Heart right ventricle (tissue), 16 donors: ENCODE results near the gene SORD. TPM values are rescaled to one million over a fixed set of nuclear protein-coding genes. Genes with fewer than 3 reads are reported as not detected.
"Not testable (repeated sequence)": the region's sequence is repeated elsewhere in the genome, so short reads cannot be mapped to it uniquely, and the experiment has no call there.

ENCODE experiments used
- ATAC-seq, 8 donors: fragments of 200-7000 bp; cut with Tn5 transposase; one replicate each; pipeline ENCODE4 v1.9.1; 2020; ENCODE audit warnings: mild to moderate bottlenecking in 8 of 8, moderate library complexity in 8 of 8, moderate number of reproducible peaks in 1 of 8
- DNase-seq, 2 donors: peaks; one replicate each; pipeline ENCODE4 v3.0.0-alpha.2; 2020
- H3K27ac ChIP-seq, 10 donors: fragments of 200-600 bp; sonication (generic) in 2 of 10; one replicate each; pipeline versions ENCODE4 v1.5.0 to v1.8.0; 2020 to 2022; ENCODE audit warnings: mild to moderate bottlenecking in 3 of 10
- H3K27me3 ChIP-seq, 7 donors: fragments of 200-600 bp; one replicate each; pipeline ENCODE4 v1.8.0; 2021 to 2022; ENCODE audit warnings: mild to moderate bottlenecking in 2 of 7
- H3K36me3 ChIP-seq, 9 donors: fragments of 200-600 bp; sonication (generic) in 1 of 9; one replicate each; pipeline versions ENCODE4 v1.5.0 to v1.8.0; 2020 to 2022; ENCODE audit warnings: mild to moderate bottlenecking in 2 of 9
- H3K4me1 ChIP-seq, 9 donors: fragments of 200-600 bp; sonication (generic) in 1 of 9; one replicate each; pipeline versions ENCODE4 v1.5.0 to v1.8.0; 2020 to 2022; ENCODE audit warnings: mild to moderate bottlenecking in 4 of 9
- H3K4me3 ChIP-seq, 10 donors: fragments of 200-600 bp; sonication (generic) in 2 of 10; one replicate each; pipeline versions ENCODE4 v1.5.0 to v1.8.0; 2020 to 2022; ENCODE audit warnings: mild to moderate bottlenecking in 7 of 10, moderate library complexity in 2 of 10
- H3K9me3 ChIP-seq, 11 donors: fragments of 200-600 bp in 10 of 11; sonication (generic) in 2 of 11; one replicate each; pipeline versions ENCODE4 v1.5.0 to v1.8.0; 2013 to 2022; ENCODE audit warnings: mild to moderate bottlenecking in 2 of 11, control low read depth in 1 of 11, moderate library complexity in 1 of 11
- CTCF ChIP-seq, 9 donors: fragments of 200-600 bp; sonication (generic) in 2 of 9; IDR thresholded peaks; one replicate each; pipeline versions ENCODE4 v1.5.0 to v1.8.0; 2021 to 2022; ENCODE audit warnings: antibody characterized with exemption in 9 of 9, mild to moderate bottlenecking in 5 of 9, moderate library complexity in 1 of 9
- WGBS, 2 donors: extraction: QIAGEN DNeasy Blood & Tissue Kit; methylation state at CpG; one replicate each; pipeline ENCODE4 v1.1.7; 2013; ENCODE audit warnings: inconsistent platforms in 1 of 2; 5-methylcytosine and 5-hydroxymethylcytosine counted together
- intact Hi-C, 10 donors: fragments of 100-400 bp; cut with DNase I; formaldehyde crosslinking; loops; one replicate each; pipeline versions ENCODE4 v1.11.1 to v1.14.2; 2022
- long read RNA-seq, 3 donors: library from polyadenylated mRNA; unstranded; transcript quantifications; one replicate each; pipeline ENCODE4 v2.0.0, GENCODE V29; 2020 to 2021
- polyA plus RNA-seq, 2 donors: library from polyadenylated mRNA; stranded (reverse); fragments of 200-250 nt; gene quantifications; one replicate each; pipeline ENCODE4 v1.2.3, GENCODE V29; 2013
- total RNA-seq, 10 donors: library from RNA; stranded (reverse); fragmentation: NEBNext Ultra II Directional in 3 of 10; extraction: Animal tissue kit (Norgen Biotek cat#: 25700) in 3 of 10; gene quantifications; one replicate each; pipeline versions ENCODE4 v1.2.1 to v1.2.4, GENCODE V29; 2021 to 2023
- donor health status: Arrhythmogenic right ventricular cardiomyopathy.
- donor health status: ischemic (EF 13 %, LVEDD 7.1; RV severe dilation, severe dysfunction).
- donor health status: healthy with polysubstance abuse.
- donor health status: DM: no; HTN: yes; CAD: no.
- donor health status: DM: no; HTN: no; CAD: no.
- donor health status: ischemic (EF 25% LVEDD 6.9; RV normal size, moderate dysfunction).
- donor health status: ischemic (EF 25% LVEDD 5.7; RV mildly dilated, moderate dysfunction).
- donor health status: healthy.
- donor health status: DM: yes; HTN: yes; CAD: no.
- donor health status: Ischemic cardiomyopathy.
- donor health status: ischemic (EF 35%, LVEDD 5.7; RV mildly dilated, moderate dysfunction).
- donor health status: nonischemic (EF 11% LVEDD 7.7; RV severe dilation, severe dysfunction).
- donor health status: DM: yes; HTN: yes; CAD: no.
- donor health status: PGD.
- donor health status: ischemic (EF 29% LVEDD 5.4; RV normal size, mild dysfunction).
- donor health status: nonischemic (EF 23%, LVEDD 6.1; RV moderate dilation, normal function).

Gene SORD
- total RNA-seq (10 to 100 TPM in 8 of 10 donors, 1 to 10 TPM in 2; 8.3 to 15.2 (median 11.8) TPM), polyA plus RNA-seq (1 to 10 TPM; 2.2 to 3.2 TPM)
- long read RNA-seq, donor 1, full-length matches to known transcripts, result 10 of 14 reads
- long read RNA-seq, donor 1, partial matches to known transcripts, result 4 of 14 reads
- long read RNA-seq, donor 1, other reads (novel, unspliced or antisense), result 0 of 14 reads
- long read RNA-seq, donor 2, full-length matches to known transcripts, result 18 of 26 reads
- long read RNA-seq, donor 2, partial matches to known transcripts, result 5 of 26 reads
- long read RNA-seq, donor 2, other reads (novel, unspliced or antisense), result 3 of 26 reads
- long read RNA-seq, donor 3, full-length matches to known transcripts, result 42 of 52 reads
- long read RNA-seq, donor 3, partial matches to known transcripts, result 6 of 52 reads
- long read RNA-seq, donor 3, other reads (novel, unspliced or antisense), result 4 of 52 reads

GRCh38 chr15:45022871-45023658 lies at the start of gene SORD:
TSS of gene SORD (plus strand) at chr15:45023195. CDS start at chr15:45023284, 89 bp downstream.
- Histone ChIP-seq H3K27ac (peak within 1 kb of the TSS in 9 of 10 donors; percentile 61 to 84 (median 81)), H3K4me1 (peaks cover 3 to 32% (median 13%) of the 10 kb centered on the region in 9 donors), H3K9me3 (no peaks in the 10 kb centered on the region), H3K4me3 (peak within 1 kb of the TSS; percentile 48 to 90 (median 73)), H3K27me3 (peaks cover 0 to 18% (median 5%) of the 10 kb centered on the region in 7 donors), H3K36me3 (no peaks in the 10 kb centered on the region)
- DNase-seq, result peak; percentile 91 to 96
- 1% methylated on average over 48 of the region's 48 CpGs for WGBS, 2 donors
- peak; percentile 98 to 100 (median 99) for ATAC-seq
- TF ChIP-seq CTCF (IDR thresholded peaks at IDR 0.05), result no peak
- intact Hi-C loops, result loop anchor here in 1 of 10 donors (5.0 kb wide), 1 partner anchor 51 kb away; no protein-coding TSS in a partner anchor

DNA sequence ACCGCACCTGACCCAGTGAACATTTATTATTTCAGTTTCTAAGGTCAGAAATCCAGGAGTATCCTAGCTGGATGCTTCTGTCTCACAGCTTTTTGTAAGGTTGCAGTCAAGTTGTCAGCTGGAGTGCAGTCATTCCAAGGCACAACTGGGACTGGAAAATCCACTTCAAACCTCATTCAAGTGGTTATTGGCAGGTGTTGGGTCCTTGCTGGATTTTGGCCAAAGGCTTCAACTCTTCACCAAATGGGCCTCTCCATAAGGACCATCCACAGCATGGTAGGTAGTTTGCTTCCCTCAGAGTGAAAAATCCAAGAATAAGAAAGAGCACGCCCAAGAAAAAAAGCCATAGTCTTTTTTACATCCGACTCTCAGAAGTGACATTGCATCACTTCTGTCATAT lies 46.8 kb upstream of the SORD start:
- H3K9me3 ChIP-seq, H3K4me3 ChIP-seq, H3K4me1 ChIP-seq, ATAC-seq, H3K27ac ChIP-seq, DNase-seq, H3K36me3 ChIP-seq: not testable (repeated sequence)
- 94 to 97% methylated on average over 3 of the region's 3 CpGs for WGBS, 2 donors
- intact Hi-C loops, result loop anchor here in 1 of 10 donors (10.0 kb wide), 1 partner anchor 59 kb away; no protein-coding TSS in a partner anchor
- peaks cover 0 to 10% (median 4%) of the 10 kb centered on the region in 7 donors for H3K27me3 ChIP-seq

DNA sequence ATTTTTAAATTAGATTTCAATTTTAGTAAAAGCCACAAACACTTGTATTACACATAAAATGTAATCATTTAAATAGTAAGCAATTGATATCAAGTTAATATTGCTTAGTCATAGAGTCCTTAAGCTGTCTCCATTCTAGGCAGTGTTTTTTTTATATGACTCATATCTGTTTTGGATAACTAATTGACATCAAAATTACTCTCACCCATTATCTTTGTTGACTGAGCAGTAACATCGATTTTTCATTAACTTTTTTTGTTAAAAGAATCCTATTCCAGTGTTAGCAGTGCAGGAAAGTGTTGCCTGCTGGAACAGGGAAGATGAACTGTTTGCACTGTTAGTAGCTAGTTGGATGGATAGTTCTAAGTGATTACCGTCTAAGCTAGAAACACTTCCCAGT lies 45.2 kb upstream of the SORD start:
- not testable (repeated sequence) for H3K4me3 ChIP-seq, DNase-seq, H3K4me1 ChIP-seq, H3K36me3 ChIP-seq, H3K9me3 ChIP-seq, H3K27ac ChIP-seq, ATAC-seq
- WGBS, 2 donors, result 49 to 52% methylated on average over 2 of the region's 2 CpGs
- H3K27me3 ChIP-seq, result peaks cover 0 to 10% (median 4%) of the 10 kb centered on the region in 7 donors
- intact Hi-C loops, result loop anchor here in 1 of 10 donors (10.0 kb wide), 1 partner anchor 57 kb away; no protein-coding TSS in a partner anchor

- WGBS, 2 donors, result 51 to 58% methylated on average over 2 of the region's 2 CpGs
- ATAC-seq, DNase-seq, H3K36me3 ChIP-seq, H3K9me3 ChIP-seq, H3K4me1 ChIP-seq, H3K27ac ChIP-seq, H3K4me3 ChIP-seq: not testable (repeated sequence)
- intact Hi-C loops, result loop anchor here in 1 of 10 donors (10.0 kb wide), 1 partner anchor 55 kb away; no protein-coding TSS in a partner anchor
- H3K27me3 ChIP-seq, result peaks cover 0 to 12% (median 0%) of the 10 kb centered on the region in 7 donors
Observed at GRCh38 chr15:44979617-44980339, 43.2 kb upstream of the SORD start.

DNA sequence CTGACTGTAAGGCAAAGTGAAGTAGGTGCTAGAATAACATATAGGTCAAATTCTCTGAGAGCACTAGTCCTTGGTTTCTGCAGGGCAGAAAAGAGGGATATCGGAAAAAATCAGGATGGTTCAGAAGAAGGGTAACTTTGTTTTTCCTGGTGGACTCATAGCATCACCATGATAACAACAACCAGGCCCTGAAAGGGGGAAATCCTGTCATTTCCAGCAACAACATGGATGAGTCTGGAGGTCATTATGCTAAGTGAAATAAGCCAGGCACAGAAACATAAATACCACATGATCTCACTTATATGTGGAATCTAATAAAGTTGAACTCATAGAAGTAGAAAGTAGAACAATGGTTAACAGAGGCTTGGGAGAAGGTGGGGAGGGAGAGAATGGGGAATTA lies 38.9 kb upstream of the SORD start:
- H3K36me3 ChIP-seq, intact Hi-C loops, H3K27ac ChIP-seq, H3K9me3 ChIP-seq, DNase-seq, H3K4me3 ChIP-seq, H3K27me3 ChIP-seq, ATAC-seq, H3K4me1 ChIP-seq: not testable (repeated sequence)
- 72 to 73% methylated on average over 1 of the region's 1 CpG for WGBS, 2 donors

GRCh38 chr15:44986346-44987055 lies 36.5 kb upstream of the SORD start:
- H3K27ac ChIP-seq, intact Hi-C loops, DNase-seq, ATAC-seq, H3K36me3 ChIP-seq, H3K4me3 ChIP-seq, H3K9me3 ChIP-seq, H3K4me1 ChIP-seq: not testable (repeated sequence)
- peaks cover 0 to 15% (median 0%) of the 10 kb centered on the region in 7 donors for H3K27me3 ChIP-seq
- WGBS, 2 donors, result 66 to 76% methylated on average over 4 of the region's 4 CpGs

GRCh38 chr15:44987711-44988110 lies 35.3 kb upstream of the SORD start:
- DNase-seq, H3K9me3 ChIP-seq, H3K36me3 ChIP-seq, H3K4me1 ChIP-seq, H3K27ac ChIP-seq, ATAC-seq, intact Hi-C loops, H3K4me3 ChIP-seq: not testable (repeated sequence)
- 95 to 100% methylated on average over 1 of the region's 1 CpG for WGBS, 2 donors
- peaks cover 0 to 15% (median 0%) of the 10 kb centered on the region in 7 donors for H3K27me3 ChIP-seq

DNA sequence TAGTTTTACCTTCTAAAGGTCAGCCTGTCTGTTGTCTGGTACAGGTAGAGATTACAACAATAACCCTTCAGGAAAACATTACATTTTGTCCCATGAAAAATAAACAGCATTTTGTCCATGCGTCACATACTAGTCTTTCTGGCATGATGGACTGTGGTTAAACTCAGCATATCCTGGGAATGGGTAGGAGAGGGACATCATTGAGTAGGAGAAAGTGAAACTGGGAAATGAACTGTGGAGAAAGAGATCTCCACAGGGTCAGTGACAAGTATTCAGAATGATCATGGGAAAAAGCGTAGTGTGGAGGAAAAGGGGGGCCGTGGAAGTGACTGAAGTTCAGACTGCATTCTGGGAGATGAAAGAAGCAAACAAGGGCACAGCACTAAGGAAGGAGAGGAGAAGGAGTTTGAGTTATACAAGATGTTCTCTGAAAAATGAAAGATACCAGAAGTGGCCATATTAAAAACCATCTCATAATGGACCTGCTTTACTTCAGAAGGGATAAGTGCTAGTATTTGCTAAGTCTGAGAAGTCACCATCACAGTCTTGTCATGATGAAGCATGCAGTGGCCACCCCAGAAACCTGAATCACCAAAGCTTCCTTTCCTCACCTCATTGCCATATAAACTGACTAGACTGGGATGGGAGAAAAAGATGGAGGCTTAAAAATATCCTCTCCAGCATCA lies 34.7 kb upstream of the SORD start:
- ATAC-seq, intact Hi-C loops, H3K27ac ChIP-seq, H3K36me3 ChIP-seq, DNase-seq, H3K4me1 ChIP-seq, H3K4me3 ChIP-seq, H3K9me3 ChIP-seq: not testable (repeated sequence)
- WGBS, 2 donors, result 95 to 100% methylated on average over 1 of the region's 3 CpGs
- peaks cover 0 to 15% (median 0%) of the 10 kb centered on the region in 7 donors for H3K27me3 ChIP-seq
